Erythroblast (primary cell): ENCODE measurements around the gene TLN1.
A peak's percentile ranks its signal among the peaks of the same experiment; 100 is the strongest.

Source experiments
- DNase-seq, 2 experiments: peaks; one replicate each; lab custom pipeline; 2025; lab: John Stamatoyannopoulos, UW
- GATA1 ChIP-seq: IDR thresholded peaks from 2 replicates; pipeline ENCODE4 v1.6.1; 2011; ENCODE audit warnings: low read depth, mild to moderate bottlenecking, control low read depth, low read length, moderate library complexity
- POLR2A ChIP-seq: IDR thresholded peaks from 2 replicates; pipeline ENCODE4 v1.6.1; 2011; ENCODE audit warnings: mild to moderate bottlenecking, low read length

TLN1 gene

DNA sequence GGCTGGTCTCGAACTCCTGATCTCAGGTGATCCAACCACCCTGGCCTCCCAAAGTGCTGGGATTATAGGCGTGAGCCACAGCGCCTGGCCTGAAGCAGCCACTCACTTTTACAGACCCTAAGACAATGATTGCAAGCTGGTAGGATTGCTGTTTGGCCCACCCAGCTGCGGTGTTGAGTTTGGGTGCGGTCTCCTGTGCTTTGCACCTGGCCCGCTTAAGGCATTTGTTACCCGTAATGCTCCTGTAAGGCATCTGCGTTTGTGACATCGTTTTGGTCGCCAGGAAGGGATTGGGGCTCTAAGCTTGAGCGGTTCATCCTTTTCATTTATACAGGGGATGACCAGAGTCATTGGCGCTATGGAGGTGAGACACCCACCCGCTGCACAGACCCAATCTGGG is 56.8 kb downstream of the TLN1 start:
- DNase-seq, result no peak
- TF ChIP-seq GATA1 (no peak), POLR2A (no peak)

DNA sequence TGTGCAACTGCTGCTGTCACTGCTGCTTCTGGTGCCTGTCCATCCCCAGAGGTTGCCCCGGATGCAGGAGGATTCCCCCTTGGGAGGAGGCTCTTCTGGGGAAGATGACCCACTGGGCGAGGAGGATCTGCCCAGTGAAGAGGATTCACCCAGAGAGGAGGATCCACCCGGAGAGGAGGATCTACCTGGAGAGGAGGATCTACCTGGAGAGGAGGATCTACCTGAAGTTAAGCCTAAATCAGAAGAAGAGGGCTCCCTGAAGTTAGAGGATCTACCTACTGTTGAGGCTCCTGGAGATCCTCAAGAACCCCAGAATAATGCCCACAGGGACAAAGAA is 58.0 kb downstream of the TLN1 start:
- DNase-seq, result no peak
- TF ChIP-seq GATA1 (no peak), POLR2A (no peak)

DNA sequence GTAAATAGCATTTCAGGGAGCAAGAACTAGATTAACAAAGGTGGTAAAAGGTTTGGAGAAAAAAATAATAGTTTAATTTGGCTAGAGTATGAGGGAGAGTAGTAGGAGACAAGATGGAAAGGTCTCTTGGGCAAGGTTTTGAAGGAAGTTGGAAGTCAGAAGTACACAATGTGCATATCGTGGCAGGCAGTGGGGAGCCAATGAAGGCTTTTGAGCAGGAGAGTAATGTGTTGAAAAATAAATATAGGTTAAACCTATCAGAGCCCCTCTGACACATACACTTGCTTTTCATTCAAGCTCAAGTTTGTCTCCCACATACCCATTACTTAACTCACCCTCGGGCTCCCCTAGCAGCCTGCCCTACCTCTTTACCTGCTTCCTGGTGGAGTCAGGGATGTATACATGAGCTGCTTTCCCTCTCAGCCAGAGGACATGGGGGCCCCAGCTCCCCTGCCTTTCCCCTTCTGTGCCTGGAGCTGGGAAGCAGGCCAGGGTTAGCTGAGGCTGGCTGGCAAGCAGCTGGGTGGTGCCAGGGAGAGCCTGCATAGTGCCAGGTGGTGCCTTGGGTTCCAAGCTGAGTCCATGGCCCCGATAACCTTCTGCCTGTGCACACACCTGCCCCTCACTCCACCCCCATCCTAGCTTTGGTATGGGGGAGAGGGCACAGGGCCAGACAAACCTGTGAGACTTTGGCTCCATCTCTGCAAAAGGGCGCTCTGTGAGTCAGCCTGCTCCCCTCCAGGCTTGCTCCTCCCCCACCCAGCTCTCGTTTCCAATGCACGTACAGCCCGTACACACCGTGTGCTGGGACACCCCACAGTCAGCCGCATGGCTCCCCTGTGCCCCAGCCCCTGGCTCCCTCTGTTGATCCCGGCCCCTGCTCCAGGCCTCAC is 58.6 kb downstream of the TLN1 start, which contains the start of gene CA9:
CA9 (plus strand) TSS at position 797 of the 893 bp plus-strand sequence; CDS start at position 829, 32 bp downstream.
- no peak for DNase-seq
- TF ChIP-seq POLR2A (no peak), GATA1 (no peak)

DNA sequence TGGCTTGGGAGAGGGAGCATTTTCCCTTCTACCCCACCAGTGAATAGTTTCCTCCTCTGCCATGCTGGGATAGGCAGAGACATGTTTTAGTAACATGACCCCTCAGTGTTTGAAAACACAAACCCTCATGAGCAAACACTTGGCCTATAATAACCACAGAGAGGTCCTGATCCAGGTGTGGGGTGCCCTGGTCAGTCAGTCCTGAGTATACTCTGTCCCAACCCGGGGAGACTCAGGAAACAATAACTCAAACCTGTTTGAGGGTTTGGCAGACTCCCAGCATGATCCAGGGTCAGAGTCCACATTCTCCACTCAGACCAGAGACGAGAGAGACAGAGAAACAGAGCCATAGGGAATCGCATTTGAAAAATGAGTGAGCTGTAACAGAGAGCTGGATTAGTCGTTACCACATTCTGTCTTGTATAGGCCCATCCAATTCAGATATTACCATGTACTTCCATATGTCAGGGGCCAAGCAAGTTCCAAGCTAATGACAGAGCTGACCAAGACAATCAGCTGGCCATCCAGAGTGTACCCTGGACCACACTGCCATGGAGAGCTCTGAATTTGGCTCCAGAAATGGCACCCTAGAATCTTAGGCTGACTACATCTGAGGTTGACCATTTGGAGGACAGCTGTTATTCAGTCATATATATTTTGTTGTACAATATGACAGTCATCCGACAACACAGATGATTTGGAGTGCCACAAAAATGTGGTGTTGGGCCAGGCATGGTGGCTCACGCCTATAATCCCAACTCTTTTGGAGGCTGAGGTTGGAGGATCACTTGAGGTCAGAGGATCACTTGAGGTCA is 62.5 kb downstream of the TLN1 start:
- no peak for DNase-seq
- TF ChIP-seq GATA1 (no peak), POLR2A (no peak)

DNA sequence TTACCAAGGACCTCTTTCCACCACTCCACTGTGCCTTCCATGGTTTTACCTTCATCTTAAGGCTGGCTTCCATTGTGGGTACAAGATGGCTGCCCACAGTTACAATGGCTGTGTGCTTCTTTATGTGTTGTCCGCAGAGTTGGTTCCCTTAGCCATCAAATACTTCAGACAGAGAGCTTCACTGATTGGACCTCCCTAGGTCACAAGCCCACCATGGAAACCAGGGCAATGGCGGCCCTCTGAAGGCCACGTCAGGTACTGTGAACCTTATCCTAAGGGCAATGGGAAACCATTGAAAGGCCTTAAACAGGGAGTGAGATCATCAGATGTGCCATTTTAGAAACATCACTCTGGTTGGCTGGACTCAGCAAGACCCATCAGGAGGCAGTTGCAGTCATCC is 64.1 kb downstream of the TLN1 start:
- no peak for DNase-seq
- TF ChIP-seq GATA1 (no peak), POLR2A (no peak)

DNA sequence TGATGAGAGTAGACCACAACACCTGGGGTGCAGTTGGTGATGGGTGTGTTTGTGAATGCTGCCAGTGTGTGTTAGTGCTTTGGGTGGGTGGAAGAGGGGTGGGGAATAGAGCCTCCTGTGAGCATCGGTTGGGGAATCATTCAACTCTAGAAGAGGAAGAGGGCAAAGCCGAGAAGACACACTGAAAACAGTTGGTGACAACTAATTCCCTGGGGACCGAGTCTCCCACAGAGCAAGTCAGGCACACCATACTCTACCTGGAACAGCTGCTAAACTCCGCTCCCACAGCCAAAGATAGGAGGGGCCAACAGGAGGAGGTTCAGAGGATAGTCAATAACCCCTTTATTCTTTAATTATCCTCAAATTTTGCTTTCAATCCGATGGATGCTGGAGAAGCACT is 65.4 kb downstream of the TLN1 start:
- DNase-seq, result no peak
- TF ChIP-seq GATA1 (no peak), POLR2A (no peak)

DNA sequence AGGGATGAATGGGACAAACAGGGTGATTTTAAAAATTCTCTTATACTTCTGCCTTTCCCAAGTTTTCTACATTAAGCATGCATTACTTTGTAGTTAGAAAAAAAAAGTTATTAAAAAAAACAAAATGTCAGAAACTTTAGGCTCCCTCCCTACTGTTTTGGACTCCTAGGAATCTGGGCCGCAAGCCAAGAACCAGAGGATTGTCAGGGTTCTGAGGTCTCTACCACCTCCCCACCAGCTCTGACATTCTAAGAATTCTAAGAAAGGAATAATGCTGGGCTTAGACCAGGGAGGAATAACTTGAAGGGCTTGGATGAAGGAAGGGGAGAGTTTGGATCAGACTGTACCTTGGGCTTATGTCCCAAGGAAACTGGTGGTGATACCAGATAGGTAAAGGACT is 66.0 kb downstream of the TLN1 start:
- no peak for DNase-seq
- TF ChIP-seq POLR2A (no peak), GATA1 (no peak)

DNA sequence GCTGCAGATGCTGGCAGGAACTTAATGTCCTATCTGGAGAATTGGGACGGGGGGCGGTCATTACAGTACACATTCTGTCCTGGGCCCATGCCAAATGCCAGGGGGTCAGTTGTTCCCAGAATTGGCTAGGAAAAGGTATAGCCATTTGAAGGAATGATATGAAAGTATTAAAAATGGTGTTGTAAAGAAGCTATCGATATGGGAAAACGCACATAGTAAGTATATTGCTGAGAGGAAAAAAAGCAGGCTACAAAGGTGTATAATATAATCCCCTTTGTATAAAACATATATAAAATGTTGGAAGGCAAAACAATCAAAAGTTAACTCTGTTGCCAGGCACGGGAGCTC is 66.5 kb downstream of the TLN1 start:
- TF ChIP-seq GATA1 (no peak), POLR2A (peak; percentile 52)
- DNase-seq, result no peak

DNA sequence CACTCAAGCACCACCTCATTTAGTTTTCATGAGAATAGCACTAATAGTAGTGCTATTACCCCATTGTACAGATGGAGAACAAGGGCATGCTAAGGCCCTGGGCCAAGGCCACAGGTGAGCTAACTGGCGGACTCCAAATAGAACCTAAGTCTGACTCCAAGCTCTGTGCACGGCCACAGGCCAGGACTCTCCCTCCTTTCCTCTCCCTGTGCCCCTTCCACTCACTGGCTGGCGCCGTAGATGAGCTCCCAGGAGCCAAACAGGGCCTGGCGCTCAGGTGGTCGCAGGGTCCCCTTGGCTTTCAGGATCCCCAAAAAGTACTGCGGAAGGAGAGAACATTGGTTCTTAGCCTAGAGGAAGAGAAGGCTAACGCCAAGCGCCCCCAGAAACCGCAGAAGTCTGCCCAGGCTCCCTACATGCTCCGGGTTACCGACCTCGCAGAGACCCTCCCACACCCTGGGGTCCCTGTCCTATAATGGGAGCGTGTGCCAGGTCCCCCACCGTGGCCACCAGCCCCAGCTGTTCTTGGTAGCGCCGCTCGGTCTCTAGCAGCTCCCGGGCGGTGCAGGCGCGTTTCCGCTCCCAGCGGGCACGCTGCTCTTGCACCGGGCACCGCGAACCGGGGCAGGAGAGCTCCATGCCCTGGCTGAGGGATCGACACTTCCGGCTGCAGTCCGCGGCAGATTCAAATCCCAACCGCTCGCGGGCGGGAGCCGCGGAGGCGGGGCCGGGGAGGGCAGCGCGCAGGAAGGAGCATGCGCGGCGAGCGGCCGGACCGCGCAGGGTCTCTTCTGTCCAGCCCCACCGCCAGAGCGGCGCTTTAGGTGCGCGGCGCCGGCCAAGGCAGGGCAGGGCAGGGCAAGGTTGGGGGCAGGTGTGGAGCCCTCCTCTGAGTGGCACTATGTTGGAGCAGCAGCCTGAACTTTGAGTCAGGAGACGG is 67.2 kb downstream of the TLN1 start, which contains the start of gene ARHGEF39:
ARHGEF39 (minus strand) TSS at position 665 of the 940 bp plus-strand sequence; CDS start at position 639, 26 bp downstream.
- no peak for TF ChIP-seq GATA1
- TF ChIP-seq POLR2A, result peak; percentile 84
- peak; percentile 88 to 90 for DNase-seq

DNA sequence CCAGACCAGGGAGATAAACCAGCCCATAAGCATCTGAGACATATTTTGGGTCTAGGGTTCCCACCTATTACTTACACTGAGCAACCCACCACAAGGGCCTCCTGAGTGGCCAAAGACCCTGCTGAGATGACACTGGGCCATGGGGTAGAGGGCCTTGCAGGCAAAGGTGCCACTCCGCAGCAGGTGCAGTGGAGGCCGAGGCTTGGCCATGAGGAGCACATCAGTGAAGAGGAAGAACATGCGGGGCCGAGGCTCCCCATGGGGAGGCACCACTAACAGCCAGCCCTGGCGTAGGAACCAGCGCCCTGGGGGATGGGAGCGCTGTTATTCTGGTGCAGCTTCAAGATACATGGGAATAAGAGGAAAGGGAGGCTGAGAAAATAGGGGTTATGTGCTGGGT is 69.6 kb downstream of the TLN1 start:
- no peak for TF ChIP-seq POLR2A
- TF ChIP-seq GATA1, result no peak

DNA sequence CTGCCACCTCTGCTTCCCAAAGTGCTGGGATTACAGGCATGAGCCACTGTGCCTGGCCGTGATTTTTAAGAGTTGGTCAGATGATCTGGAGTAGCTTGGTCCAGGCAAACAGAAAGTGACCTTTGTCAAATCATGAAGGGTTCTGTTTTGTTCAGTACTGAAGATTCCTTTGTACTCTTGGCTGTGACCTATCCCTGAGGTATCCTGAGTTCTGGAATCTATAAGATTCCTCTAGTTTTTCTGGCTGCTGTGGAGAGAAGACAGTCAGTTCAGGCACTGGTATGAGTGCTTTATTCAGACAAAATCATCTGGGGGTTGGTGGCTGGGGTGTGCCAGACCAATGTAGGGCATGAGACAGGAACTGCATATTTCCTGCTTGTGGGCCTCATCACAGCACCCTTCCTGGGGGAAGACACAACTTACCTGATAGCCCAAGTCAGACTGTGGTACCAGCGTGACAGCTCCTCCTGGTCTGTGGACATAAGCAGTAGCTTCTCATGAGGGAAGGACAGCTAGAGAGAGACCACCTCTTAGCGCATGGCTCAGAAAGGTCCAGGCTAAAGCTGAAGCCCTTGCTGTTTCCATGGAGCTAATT is 70.1 kb downstream of the TLN1 start:
- DNase-seq, result no peak
- TF ChIP-seq POLR2A (no peak), GATA1 (no peak)

More for the DNA sequence above, 69.6 kb downstream of the TLN1 start:
- DNase-seq, result no peak

DNA sequence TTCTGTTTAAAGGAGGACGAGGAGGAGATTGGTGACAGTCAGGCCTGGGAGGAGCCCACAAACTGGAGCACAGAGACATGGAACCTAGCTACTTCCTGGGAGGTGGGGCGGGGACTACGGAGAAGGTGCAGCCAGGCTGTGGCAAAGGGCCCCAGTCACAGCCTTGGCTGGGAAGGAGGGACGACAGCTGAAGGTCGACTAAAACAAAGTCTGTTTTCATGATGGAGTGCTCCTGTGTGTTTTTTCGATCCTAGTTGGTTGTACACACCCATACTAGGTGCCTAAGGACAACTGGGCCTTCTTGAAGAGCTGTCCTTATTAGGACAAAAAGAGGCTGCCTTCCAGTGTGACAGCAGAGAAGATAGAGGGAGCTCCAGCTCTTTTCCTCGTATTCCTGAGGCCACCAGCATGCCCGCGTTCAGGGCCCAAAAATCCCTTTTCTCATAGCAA is 71.0 kb downstream of the TLN1 start:
- no peak for DNase-seq
- no peak for TF ChIP-seq GATA1
- no peak for TF ChIP-seq POLR2A

DNA sequence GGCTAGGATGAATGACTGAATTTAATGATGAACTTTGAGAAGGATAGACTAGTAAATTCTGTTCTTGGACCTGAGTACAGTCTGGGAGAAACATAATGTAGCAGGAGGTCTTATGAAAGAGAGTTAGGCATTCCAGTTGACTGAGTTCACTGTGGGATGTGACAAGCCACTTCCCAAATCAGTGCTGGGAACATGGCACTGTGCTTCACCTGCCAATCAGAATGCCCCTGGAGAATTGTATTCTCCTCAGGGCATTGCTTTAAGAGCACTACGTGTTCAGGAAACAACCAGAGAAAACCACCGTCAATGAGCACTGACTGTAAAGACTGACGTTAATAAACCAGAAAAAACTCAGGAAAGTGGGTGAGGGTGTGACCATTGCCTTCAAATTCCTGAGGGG is 72.7 kb downstream of the TLN1 start:
- TF ChIP-seq POLR2A (no peak), GATA1 (no peak)
- DNase-seq, result no peak

DNA sequence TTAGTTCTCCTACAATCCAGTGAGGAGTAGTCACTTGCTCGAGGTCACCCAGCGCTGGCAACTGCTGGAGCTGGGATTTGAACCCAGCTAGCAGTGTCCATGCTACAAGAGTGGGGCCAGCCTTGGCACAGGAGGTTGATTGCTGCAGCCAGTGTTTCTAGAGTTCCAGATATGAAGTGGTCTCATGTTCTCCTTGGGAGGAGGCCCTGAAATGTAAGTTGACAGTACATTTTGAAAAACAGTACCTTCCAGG is 73.1 kb downstream of the TLN1 start:
- TF ChIP-seq GATA1 (no peak), POLR2A (no peak)
- DNase-seq, result peak; percentile 57 to 62
